ENCODE measurements around the gene MBNL1.

Gene MBNL1

DNA sequence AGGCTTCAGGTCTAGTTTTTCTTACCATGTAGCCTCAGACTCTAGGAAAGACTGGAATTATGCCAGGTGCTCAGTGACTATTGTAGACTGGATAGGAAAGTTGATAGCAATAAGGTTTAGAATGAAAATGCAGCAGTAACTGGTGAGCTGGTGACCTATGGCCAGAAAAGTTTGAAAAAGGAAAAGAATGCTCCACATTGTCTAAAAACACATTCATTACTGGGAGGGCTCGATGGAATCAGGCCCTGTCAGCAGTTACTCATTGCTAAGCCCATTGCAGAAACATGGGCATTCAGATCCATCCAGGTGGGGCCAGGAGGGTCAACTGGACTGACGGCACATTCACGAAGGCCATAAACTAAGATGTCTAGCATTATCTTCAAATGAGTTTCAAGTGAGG, 8.7 kb upstream of the MBNL1 start (continued):
- TF ChIP-seq SP3 (tag by site-specific recombination; IDR thresholded peaks at IDR 0.05) (no peak), SCRT2 (tag by site-specific recombination; IDR thresholded peaks at IDR 0.05) (no peak), ZIC2 (tag by site-specific recombination; IDR thresholded peaks at IDR 0.05) (no peak), KLF7 (tag by site-specific recombination; IDR thresholded peaks at IDR 0.05; ENCODE audit: borderline replicate concordance) (no peak)
- TF ChIP-seq, protein P1, sequence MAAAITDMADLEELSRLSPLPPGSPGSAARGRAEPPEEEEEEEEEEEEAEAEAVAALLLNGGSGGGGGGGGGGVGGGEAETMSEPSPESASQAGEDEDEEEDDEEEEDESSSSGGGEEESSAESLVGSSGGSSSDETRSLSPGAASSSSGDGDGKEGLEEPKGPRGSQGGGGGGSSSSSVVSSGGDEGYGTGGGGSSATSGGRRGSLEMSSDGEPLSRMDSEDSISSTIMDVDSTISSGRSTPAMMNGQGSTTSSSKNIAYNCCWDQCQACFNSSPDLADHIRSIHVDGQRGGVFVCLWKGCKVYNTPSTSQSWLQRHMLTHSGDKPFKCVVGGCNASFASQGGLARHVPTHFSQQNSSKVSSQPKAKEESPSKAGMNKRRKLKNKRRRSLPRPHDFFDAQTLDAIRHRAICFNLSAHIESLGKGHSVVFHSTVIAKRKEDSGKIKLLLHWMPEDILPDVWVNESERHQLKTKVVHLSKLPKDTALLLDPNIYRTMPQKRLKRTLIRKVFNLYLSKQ (tag by site-specific recombination; IDR thresholded peaks at IDR 0.05; ENCODE audit: borderline replicate concordance): no peak

GRCh38 chr3:152260529-152260928, 8.2 kb upstream of the MBNL1 start:
- no peak overlapping the region for H3K27ac ChIP-seq (ENCODE audit: extremely low read depth, low read depth, low read length)
- H3K36me3 ChIP-seq (ENCODE audit: control insufficient read depth in 2 of 2, insufficient read depth in 1 of 2, low read length in 2 of 2): no peaks in the 10 kb centered on the region

More at GRCh38 chr3:152260529-152260928, 8.2 kb upstream of the MBNL1 start:
- Histone ChIP-seq H3K4me3 (ENCODE audit: low read depth, low read length) (no peak overlapping the region), H3K9me3 (ENCODE audit: control insufficient read depth, insufficient read depth, low read depth, low read length) (no peaks in the 10 kb centered on the region), H3K4me1 (ENCODE audit: control insufficient read depth, insufficient read depth, low read length) (no peaks in the 10 kb centered on the region)
- TF ChIP-seq MZF1 (tag by site-specific recombination; IDR thresholded peaks at IDR 0.05; ENCODE audit: borderline replicate concordance) (no peak), ZNF366 (tag by site-specific recombination; conservative IDR thresholded peaks at IDR 0.05) (no peak), ZNF416 (tag by site-specific recombination; IDR thresholded peaks at IDR 0.05) (no peak), SP2 (tag by site-specific recombination; IDR thresholded peaks at IDR 0.05) (no peak), OSR2 (tag by site-specific recombination; IDR thresholded peaks at IDR 0.05) (no peak), HOXA7 (CRISPR knock-in tag; IDR thresholded peaks at IDR 0.05; ENCODE audit: borderline replicate concordance) (no peak), ELK4 (IDR thresholded peaks at IDR 0.05; ENCODE audit: borderline replicate concordance, low read depth, low read length) (no peak), ZNF148 (tag by site-specific recombination; IDR thresholded peaks at IDR 0.05; ENCODE audit: borderline replicate concordance) (no peak), ZBTB48 (tag by site-specific recombination; IDR thresholded peaks at IDR 0.05) (no peak), ZNF791 (tag by site-specific recombination; IDR thresholded peaks at IDR 0.05) (no peak), KLF17 (tag by site-specific recombination; IDR thresholded peaks at IDR 0.05) (no peak), ZNF600 (tag by site-specific recombination; IDR thresholded peaks at IDR 0.05) (no peak), ZNF18 (tag by site-specific recombination; IDR thresholded peaks at IDR 0.05) (no peak)
- TF ChIP-seq, protein P2, sequence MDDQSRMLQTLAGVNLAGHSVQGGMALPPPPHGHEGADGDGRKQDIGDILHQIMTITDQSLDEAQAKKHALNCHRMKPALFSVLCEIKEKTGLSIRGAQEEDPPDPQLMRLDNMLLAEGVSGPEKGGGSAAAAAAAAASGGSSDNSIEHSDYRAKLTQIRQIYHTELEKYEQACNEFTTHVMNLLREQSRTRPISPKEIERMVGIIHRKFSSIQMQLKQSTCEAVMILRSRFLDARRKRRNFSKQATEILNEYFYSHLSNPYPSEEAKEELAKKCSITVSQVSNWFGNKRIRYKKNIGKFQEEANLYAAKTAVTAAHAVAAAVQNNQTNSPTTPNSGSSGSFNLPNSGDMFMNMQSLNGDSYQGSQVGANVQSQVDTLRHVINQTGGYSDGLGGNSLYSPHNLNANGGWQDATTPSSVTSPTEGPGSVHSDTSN (CRISPR knock-in tag; IDR thresholded peaks at IDR 0.05): no peak
- TF ChIP-seq, protein P3, sequence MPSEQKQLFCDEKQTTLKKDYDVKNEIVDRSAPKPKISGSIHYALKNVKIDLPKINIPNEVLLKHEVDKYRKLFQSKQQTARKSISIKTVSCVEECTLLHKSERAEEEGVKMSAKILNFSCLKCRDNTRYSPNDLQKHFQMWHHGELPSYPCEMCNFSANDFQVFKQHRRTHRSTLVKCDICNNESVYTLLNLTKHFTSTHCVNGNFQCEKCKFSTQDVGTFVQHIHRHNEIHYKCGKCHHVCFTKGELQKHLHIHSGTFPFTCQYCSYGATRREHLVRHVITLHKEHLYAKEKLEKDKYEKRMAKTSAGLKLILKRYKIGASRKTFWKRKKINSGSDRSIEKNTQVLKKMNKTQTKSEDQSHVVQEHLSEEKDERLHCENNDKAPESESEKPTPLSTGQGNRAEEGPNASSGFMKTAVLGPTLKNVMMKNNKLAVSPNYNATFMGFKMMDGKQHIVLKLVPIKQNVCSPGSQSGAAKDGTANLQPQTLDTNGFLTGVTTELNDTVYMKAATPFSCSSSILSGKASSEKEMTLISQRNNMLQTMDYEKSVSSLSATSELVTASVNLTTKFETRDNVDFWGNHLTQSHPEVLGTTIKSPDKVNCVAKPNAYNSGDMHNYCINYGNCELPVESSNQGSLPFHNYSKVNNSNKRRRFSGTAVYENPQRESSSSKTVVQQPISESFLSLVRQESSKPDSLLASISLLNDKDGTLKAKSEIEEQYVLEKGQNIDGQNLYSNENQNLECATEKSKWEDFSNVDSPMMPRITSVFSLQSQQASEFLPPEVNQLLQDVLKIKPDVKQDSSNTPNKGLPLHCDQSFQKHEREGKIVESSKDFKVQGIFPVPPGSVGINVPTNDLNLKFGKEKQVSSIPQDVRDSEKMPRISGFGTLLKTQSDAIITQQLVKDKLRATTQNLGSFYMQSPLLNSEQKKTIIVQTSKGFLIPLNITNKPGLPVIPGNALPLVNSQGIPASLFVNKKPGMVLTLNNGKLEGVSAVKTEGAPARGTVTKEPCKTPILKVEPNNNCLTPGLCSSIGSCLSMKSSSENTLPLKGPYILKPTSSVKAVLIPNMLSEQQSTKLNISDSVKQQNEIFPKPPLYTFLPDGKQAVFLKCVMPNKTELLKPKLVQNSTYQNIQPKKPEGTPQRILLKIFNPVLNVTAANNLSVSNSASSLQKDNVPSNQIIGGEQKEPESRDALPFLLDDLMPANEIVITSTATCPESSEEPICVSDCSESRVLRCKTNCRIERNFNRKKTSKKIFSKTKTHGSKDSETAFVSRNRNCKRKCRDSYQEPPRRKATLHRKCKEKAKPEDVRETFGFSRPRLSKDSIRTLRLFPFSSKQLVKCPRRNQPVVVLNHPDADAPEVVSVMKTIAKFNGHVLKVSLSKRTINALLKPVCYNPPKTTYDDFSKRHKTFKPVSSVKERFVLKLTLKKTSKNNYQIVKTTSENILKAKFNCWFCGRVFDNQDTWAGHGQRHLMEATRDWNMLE (tag by site-specific recombination; conservative IDR thresholded peaks at IDR 0.05; ENCODE audit: low read depth): no peak
- POLR2A ChIA-PET: no interaction called here
- CTCF ChIA-PET: no interaction called here

All from HEK293 (cell line).